HCT116 (cell line): Measurements from ENCODE around the gene CCR6.

Experiments
- POLR2AphosphoS5 ChIP-seq: IDR thresholded peaks from 2 replicates; pipeline ENCODE4 v1.6.1; 2011; ENCODE audit warnings: mild to moderate bottlenecking, low read depth, low read length, moderate library complexity
- RAD21 ChIP-seq: IDR thresholded peaks from 2 replicates; pipeline ENCODE4 v1.6.1; 2012; ENCODE audit warnings: low read depth, mild to moderate bottlenecking
- SP1 ChIP-seq: IDR thresholded peaks from 2 replicates; pipeline ENCODE4 v1.6.1; 2012; ENCODE audit warnings: low read depth
- ZNF274 ChIP-seq: fragments of 200-500 bp; sonication (Bioruptor generic); IDR thresholded peaks from 2 replicates; pipeline ENCODE4 v1.6.1; 2014; ENCODE audit warnings: mild to moderate bottlenecking, low read depth, low read length, inconsistent platforms
- TF ChIP-seq, protein P1 (sequence below), 3 experiments: fragments of 200-600 bp in 1 of 3; sonication (generic) in 1 of 3; IDR thresholded peaks in 2 of 3; conservative IDR thresholded peaks in 1 of 3; 2 replicates each; pipeline ENCODE4 v1.5.1; 2012 to 2017; ENCODE audit warnings: low read depth in 2 of 3, low read length in 2 of 3, antibody characterized with exemption in 1 of 3, borderline replicate concordance in 1 of 3, control low read depth in 1 of 3, mild to moderate bottlenecking in 1 of 3, mixed read lengths in 1 of 3, mixed run types in 1 of 3, moderate library complexity in 1 of 3; ENCODE audit not compliant: insufficient read depth in 1 of 3

DNA sequence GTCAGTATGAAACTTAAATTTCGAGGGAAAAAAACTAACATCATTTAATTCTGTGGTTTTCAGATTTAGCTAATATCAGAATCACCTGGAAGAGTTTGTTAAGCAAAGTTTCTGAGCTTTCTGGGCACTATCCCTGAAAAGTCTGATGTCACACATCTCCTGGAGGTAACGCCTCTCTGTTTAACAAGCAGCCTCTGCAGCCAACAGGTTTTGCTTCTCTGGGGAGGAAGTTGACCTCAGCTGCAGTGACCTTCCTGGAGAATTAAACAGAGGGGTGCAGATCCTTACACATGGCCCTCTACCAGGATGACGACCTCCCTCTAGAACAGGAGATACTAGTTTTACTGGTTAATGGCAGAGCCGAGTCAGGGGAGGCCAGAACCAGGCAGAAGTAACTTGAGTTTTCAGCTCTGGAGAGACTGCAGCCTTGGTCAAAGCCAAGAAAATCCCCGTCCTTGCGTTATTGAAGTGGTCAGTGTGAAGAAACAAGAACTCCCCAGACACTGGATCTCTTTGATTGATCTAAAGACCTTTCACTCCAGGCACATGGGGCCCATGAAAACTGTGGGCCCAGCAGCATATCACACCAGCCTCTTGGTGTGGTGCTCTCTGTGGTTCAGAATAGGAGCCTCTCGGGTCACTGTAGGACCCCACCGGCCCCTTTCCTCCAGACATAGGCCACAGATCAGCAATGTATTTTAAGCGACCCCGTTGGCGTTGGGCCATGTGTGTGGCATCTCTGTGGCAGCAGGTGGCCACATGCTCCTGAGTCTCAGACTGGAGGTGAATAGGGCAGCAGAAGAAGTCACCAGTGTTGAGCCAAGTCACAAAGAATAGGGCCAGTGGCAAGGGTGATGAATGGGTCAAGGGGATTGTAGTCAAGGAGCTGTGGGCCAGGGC is 33.4 kb upstream of the CCR6 start:
- TF ChIP-seq ZNF274 (no peak), SP1 (no peak), RAD21 (no peak), POLR2AphosphoS5 (no peak)
- TF ChIP-seq, protein P1, sequence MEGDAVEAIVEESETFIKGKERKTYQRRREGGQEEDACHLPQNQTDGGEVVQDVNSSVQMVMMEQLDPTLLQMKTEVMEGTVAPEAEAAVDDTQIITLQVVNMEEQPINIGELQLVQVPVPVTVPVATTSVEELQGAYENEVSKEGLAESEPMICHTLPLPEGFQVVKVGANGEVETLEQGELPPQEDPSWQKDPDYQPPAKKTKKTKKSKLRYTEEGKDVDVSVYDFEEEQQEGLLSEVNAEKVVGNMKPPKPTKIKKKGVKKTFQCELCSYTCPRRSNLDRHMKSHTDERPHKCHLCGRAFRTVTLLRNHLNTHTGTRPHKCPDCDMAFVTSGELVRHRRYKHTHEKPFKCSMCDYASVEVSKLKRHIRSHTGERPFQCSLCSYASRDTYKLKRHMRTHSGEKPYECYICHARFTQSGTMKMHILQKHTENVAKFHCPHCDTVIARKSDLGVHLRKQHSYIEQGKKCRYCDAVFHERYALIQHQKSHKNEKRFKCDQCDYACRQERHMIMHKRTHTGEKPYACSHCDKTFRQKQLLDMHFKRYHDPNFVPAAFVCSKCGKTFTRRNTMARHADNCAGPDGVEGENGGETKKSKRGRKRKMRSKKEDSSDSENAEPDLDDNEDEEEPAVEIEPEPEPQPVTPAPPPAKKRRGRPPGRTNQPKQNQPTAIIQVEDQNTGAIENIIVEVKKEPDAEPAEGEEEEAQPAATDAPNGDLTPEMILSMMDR (IDR thresholded peaks at IDR 0.05 in 2 of 3, conservative IDR thresholded peaks at IDR 0.05 in 1 of 3; ENCODE audit: borderline replicate concordance in 1 of 3, insufficient read depth in 1 of 3, low read depth in 2 of 3, low read length in 2 of 3) = no peak
